ENCODE data around the gene UBAP1.
"Not testable (repeated sequence)": the region's sequence is repeated elsewhere in the genome, so short reads cannot be mapped to it uniquely, and the experiment has no call there.

The UBAP1 gene

DNA sequence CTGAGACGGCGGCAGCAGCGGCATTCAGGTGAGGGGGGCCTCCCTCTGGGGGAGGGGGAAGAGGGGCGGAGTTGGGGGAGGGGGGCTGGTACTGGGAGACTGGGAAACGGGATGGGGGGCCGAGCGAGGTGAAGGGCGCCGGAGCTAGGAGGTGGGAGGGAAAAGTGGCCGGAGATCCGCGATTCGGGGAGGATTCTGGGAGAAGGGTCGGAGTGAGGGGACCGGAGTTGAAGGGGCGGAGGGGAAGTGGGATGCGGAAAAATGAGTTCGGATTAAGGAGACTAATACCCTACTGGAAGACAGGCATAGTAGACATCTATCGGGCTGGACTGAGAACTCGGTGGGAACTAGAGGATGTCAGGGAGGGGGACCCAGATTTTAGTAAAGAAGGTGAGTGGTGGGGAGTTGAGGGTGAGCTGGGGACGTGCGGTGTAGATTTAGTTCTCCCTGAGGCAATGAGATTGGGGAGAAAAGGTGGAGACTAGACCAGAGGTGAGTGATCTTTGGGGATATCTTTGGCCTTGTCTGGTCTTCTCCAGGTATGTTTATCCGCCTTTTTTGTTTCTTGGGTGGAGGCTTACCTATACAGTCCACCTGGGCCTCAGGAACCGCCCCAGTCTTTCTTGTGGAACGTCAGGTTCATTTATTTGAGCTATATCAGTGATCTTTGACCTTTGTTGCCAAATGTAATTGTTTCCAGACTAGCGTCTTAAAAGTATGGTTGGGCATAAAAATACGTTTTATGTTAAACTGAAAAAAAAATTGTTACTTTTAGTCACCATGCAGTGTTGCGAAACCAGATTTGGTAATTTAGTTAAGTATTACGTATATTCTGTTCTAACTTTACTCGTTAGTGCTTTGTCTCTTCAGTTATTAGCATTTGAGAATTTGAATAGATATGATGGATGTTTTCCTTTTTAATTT is 632 bp downstream of the UBAP1 start:
- DNase-seq (ENCODE audit: low read depth in 1 of 2, low spot score in 1 of 2), result no peak

DNA sequence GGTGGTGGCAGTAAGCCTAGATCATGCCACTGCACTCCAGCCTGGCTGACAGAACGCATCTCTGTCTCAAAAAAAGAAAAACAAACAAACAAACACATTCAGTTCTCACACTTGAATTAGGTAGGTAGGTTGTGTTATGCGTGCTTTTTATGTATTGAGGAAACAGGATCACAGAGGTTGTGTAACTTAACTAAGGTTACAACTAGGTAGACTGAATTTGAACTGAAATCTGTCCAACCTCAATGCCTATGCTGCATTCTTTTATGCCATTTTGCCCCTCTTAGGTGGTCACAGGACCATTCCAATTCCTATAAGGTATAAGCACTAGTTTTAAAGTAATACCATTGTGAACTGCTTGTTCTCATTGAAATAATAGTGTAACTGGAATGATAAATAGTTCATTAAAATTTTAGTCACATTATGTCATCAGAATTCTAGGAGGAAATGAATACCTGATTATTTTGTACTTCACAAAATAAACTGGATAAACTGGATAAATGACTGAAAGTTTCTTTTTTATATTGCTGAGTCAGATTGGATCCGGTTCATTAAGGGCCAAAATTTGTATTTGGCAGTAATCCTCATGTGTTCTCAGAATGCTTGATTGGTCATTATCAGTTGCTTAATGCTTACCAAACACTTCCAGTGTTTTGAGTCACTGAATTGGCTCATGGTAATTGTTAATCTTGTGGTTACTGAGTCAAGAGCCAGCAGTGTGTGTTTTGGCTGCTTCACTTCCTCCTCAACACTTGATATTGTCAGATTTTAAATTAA is 7.1 kb downstream of the UBAP1 start:
- DNase-seq (ENCODE audit: low read depth in 1 of 2, low spot score in 1 of 2), result no peak

DNA sequence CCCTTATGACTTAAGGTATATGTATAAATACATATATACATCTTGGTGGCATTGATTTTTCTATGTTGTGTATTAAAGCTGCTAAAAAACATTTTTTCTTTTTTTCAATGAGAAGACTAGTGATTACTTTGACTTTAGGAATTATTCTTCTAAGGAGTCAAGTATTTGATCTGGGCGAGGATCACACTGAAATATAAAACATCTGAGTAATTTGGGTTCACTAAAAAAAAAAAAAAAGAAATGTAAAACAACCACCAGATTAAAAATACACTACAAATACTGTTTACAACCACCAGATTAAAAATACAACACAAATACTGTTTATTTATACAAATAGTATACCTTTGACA is 9.0 kb downstream of the UBAP1 start:
- DNase-seq (ENCODE audit: low read depth in 1 of 2, low spot score in 1 of 2), result no peak

DNA sequence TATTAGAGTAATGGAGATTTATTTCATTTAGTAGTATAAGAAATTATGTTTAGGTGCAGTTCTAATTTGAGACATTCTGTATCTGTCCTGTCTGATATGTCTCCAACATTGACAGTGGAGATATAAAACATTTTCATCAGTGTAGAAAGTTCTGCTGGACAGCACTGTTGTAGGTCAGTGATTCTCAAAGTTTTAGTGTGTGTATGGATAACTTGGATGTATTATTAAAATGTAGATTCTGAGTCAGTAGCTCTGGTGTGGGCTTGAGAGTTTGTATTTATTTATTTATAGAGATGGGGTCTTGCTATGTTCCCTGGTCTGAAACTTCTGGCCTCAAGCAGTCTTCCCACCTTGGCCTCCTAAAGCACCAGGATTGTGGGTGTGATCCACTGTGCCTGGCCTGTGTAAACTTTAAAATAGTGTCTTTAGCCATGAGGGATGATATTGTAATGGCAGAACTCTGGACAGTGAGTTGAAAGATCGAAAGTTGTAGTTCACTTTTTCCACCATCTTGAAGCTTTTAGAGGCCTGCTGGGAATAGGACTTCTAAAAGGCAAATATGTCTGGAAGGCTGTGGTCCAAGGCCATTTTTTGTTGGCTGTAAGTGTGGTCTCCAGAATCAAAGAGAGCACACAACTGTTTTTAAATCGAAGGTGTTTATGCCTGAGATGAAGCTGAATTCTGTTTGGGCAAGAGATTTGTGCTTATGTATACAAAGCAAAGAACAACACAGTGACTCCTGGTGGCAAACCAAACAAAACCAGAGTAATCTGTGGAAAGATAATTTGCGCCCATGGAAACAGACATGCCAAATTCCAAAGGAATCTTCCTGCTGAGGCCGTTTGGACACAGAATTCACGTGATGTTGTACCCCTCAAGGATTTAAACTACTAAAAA is 12.4 kb downstream of the UBAP1 start:
- DNase-seq (ENCODE audit: low read depth in 1 of 2, low spot score in 1 of 2), result no peak

DNA sequence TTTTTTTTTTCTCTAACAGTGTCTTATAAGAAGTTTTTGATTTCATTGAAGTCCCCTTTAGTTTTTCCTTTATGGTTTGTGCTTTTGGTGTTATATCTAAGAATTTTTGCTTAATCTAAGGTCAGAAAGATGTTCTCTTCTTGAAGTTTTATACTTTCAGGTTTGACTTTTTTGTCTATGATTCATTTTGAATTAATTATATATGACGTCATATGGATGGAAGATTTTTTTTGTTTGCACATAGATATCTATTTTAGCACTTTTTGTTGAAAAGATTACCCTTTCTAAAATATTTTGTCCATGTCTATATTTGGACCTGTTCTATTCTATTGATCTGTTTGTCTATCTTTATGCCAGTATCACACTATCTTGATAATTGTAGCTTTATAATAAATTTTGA is 16.3 kb downstream of the UBAP1 start:
- no peak for DNase-seq (ENCODE audit: low read depth in 1 of 2, low spot score in 1 of 2)

DNA sequence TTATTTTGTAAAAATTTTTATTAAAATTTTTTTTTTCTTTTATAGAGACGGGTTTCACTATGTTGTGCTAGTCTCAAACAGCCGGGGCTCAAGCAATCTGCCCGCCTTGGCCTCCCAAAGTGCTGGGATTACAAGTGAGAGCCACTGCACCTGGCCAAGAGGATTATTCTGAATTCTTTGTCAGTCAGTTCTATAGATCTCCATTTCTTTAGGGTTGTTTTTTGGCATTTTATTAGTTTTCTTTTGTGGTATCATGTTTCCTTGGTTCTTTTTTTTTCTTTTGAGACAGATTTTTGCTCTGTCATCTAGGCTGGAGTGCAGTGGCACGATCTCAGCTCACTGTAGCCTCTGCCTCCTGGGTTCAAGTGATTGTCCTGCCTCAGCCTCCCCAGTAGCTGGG is 18.4 kb downstream of the UBAP1 start:
- DNase-seq (ENCODE audit: low read depth in 1 of 2, low spot score in 1 of 2), result not testable (repeated sequence)

DNA sequence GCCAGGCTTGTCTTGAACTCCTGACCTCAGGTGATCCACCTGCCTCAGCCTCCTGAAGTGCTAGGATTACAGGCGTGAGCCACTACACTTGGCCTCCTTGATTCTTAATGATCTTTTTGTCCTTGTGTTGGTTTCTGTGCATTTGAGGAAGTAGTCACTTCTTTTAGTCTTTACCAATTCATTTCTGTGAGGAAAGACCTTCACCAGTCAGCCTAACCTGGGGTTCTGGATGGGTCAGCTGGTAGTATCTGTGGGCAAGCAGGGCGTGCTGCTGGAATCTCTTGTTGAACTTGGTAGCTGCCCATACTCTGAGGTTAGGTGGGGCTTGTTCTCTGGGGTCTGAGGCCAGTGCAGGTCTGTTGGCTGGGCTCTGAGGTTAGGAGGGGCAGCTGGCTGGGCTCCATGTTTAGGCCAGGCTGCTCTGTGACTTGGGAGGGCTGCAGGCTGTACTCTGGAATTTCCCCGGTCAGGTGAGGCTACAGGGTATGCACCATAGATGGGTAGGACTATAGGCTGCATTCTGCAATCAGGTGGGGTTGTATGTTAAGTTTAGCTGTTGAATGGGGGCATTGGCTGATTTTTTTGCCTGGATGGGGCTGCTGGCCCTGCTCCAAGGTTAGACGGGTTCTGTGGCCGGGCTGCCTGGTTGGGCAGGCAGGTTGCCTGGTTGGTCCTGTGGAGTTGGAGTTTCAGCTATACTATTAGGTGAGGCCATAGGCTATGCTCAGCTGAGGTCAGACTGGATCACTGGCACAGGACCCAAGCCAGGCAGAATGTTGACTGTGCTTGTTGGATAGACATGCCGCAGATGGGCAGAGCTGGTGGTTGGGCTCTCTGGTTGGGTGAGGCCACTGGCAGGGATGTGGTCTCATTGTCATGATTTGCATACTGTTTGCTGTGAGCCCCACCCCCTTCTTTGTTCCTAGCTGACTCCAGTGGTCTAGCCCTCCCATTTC is 19.2 kb downstream of the UBAP1 start:
- no peak for DNase-seq (ENCODE audit: low read depth in 1 of 2, low spot score in 1 of 2)

DNA sequence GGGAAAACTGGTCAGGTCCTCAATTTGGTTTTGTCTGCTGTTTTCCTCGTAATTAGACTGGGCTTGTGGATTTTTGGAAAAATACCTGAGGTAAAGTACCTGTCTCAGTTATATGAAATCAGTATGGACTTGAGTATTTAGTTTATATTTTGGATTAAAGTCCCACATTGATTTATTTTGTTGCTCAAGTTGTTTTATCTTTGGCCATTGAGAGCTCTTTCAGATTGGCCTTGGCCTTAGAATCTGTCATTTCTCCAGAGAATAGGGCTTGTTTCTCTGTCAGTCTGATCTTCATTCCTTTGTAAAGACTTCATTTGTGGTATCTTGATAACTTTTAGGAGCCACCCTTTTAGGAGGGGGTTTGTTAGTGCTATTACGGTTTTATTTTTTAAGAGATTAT is 21.2 kb downstream of the UBAP1 start:
- no peak for DNase-seq (ENCODE audit: low read depth in 1 of 2, low spot score in 1 of 2)

DNA sequence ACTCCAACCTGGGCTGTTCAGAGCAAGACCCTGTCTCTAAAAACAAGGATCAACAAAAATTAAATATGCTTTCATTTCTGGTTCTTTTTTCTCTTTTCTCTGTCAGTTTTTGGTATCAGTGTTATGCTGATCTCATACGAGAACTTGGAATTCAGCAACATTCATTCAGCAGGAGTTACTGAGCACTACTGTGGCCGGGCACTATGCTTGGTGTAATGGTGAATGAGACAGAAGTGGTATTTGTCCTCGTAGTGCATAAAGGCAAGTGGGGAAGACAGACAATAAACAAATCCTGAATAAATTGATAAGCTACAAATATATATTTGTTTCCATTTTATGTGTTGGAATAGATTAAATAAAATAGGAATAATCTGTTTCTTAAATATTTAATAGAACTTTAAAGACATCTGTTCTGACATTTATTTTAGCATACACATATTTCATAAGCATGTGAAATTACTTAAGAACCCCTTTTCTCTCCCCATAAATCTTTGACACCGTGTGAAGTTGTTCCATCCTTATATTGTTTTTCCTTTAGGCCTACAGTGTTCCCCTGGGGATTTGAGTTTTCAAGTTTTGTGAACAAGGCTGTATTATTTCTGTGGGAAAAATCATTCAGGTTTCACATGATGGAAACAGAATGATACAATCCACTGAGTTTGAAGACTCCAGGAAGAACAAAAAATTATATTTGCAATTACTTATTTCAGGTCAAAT is 24.6 kb downstream of the UBAP1 start:
- DNase-seq (ENCODE audit: low read depth in 1 of 2, low spot score in 1 of 2), result no peak

DNA sequence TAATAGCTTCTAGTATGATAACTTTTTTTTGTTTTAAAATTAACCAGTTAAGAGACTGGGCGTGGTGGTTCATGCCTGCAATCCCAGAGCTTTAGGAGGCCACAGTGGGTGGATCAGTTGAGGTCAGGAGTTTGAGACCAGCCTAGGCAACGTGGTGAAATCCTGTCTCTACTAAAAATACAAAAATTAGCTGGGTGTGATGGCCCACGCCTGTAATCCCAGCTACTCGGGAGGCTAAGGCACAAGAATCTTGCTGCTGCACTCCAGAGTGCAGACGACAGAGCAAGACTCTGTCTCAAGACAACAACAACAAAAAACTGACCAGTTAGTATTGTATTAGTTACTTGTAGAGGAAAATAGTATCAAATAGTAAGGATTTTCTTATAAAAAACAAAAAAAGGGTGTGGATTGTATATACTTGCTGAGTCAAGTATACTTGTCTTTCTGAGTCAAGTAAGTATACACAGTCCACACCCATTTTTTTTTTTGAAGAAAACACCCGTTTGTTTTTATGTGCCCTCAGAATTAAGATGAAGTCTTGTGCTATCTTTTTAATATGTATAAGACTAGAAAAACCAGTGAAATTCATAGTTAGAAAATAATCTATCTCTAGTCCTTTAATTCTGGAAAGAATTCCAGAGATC is 25.3 kb downstream of the UBAP1 start:
- DNase-seq (ENCODE audit: low read depth in 1 of 2, low spot score in 1 of 2), result no peak

DNA sequence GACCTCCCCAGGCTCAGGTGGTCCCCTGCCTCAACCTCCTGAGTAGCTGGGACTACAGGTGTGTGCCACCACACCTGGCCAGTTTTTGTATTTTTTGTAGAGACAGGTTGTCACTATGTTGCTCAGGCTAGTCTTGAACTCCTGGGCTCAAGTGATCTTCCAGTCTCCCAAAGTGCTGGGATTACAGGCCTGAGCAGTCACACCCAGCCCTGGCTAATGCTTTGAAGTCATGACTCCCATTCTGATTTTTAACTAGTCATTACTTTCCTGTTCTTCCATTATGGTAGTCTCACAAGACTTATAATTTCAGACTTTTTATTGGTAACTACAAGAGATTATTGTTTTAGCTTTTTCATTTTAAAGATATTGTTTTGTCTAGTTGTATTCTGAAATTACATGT is 26.3 kb downstream of the UBAP1 start:
- DNase-seq (ENCODE audit: low read depth in 1 of 2, low spot score in 1 of 2), result no peak

DNA sequence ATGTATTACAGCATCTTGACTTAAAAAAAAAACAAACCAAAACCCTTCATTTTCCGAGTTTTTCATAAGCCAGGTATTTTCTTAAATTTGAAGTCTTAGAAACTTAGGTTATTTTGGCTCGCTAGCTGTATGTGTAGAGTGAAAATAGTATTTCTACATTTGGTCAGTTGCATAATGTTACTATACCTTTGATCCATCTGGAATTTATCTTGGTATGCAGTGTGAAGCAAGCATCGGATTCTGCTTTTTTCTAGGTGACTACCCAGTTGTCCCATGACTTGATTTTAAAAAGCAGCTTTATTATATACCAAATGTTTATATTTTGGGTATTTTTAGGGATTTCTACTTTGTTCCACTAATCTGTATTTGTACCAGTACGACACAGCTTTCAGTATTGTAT is 27.7 kb downstream of the UBAP1 start:
- no peak for DNase-seq (ENCODE audit: low read depth in 1 of 2, low spot score in 1 of 2)

DNA sequence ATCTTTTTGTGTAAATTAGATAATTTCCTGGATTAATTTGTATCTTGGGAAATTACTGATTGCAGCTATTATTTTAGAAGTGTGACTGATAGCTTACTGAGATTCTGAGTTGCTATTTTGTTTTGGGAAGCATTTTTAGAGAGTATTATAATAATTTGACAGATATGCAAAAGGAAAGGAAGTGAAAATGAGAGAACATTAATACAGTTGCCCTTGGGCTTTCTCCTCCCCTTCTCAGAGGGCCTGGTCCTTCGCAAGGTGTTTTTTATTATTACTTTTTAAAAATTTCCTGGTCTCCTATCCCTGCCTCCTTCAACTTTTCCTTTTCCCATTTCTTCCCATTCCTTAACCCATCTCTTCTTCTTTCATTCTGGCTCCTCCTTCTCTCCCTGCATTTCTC is 32.6 kb downstream of the UBAP1 start:
- no peak for DNase-seq (ENCODE audit: low read depth in 1 of 2, low spot score in 1 of 2)

DNA sequence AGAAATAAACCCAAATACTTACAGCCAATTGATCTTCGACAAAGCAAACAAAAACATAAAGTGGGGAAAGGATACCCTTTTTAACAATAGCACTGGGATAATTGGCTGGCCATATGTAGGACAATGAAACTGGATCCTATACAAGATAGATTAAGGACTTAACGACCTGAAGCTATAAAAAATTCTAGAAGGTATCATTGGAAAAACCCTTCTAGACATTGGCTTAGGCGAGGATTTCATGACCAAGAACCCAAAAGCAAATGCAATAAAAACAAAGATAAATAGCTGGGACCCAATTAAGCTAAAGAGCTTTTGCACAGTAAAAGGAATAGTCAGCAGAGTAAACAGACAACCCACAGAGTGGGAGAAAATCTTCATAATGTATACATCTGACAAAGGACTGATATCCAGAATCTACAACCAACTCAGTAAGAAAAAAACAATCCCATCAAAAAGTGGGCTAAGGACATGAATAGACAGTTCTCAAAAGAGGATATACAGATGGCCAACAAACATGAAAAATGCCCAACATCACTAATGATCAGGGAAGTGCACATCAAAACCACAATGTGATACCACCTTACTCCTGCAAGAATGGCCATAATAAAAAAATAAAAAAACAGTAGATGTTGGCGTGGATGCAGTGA is 35.6 kb downstream of the UBAP1 start:
- not testable (repeated sequence) for DNase-seq (ENCODE audit: low read depth in 1 of 2, low spot score in 1 of 2)

DNA sequence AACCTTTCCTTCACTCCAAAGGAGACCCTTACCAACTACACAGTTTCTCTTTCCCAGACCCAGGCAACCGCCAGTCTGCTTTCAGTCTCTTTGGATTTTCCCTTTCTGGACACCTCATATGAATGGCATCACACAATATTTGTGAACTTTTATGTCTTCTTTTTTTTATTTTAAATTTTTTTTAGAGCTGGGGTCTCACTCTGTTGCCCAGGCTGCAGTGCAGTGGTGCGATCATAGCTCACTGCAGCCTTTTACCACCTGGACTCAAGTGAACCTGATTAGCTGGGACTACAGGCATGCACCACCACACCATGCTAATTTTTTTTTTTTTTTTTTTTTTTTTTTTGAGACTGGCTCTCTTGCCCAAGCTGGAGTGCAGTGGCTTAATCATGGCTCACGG is 37.5 kb downstream of the UBAP1 start:
- DNase-seq (ENCODE audit: low read depth in 1 of 2, low spot score in 1 of 2), result no peak

DNA sequence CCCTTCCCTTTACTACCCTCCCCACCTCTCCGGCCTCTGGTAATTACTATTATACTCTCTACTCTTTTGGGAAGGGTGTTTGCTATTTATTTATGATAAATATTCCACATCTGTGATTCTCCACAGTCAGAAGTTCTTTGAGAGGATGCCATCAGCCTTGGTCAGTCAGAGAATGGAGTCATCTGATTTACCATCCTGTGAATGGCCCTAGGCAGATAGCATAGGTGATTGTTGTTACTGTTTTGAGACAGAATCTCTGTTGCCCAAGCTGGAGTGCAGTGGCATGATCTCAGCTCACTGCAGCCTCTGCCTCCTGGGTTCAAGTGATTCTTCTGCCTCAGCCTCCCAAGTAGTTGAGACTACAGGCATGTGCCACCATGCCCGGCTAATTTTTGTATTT is 38.2 kb downstream of the UBAP1 start:
- DNase-seq (ENCODE audit: low read depth in 1 of 2, low spot score in 1 of 2), result not testable (repeated sequence)

DNA sequence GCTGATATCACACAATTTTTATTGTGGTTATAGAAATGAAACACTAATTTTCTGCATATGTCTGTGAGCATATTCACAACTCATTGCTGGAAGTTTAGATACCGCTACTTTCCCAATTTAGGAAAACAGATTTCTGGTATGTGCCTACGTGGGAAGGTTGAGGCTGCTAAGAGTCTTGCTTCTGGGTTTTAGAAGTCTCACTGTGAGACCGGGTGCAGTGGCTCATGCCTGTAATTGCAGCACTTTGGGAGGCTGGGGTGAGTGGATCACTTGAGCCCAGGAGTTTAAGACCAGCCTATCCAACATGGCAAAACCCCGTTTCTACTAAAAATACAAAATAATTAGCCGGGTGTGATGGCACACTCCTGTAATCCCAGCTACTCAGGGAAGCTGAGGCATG is 39.6 kb downstream of the UBAP1 start:
- DNase-seq (ENCODE audit: low read depth in 1 of 2, low spot score in 1 of 2), result no peak

DNA sequence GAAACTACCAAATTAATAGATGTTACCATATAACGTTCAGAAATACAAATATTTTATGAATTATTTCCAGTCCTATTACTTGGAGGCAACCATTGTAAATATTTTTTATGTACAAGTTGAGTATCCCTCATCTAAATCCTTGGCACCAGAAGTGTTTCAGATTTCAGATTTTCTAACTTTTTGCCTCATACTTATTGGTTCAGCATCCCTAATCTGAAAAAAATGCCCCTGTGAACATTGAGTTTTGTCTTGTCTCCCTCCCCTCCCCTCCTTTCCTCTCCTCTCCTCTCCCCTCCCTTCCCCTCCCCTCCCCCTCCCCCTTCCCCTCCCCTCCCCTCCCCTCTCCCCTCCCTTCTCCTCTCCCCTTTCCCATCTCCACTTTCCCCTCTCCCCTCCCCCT is 40.6 kb downstream of the UBAP1 start:
- no peak for DNase-seq (ENCODE audit: low read depth in 1 of 2, low spot score in 1 of 2)

DNA sequence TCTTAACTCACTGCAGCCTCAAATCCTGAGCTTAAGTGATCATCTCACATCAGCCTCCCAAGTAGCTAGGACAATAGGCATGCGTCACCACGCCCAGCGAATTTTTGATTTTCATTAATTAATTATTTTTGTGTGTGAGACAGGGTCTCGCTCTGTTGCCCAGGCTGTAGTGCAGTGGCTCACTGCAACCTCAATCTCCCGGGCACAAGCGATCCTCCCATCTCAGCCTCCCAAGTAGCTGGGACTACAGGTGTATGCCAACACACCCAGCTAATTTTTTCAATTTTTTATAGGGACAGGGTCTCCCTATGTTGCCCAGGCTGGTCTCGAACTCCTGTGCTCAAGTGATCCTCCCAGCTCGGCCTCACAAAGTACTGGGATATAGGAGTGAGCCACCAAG is 41.4 kb downstream of the UBAP1 start:
- DNase-seq (ENCODE audit: low read depth in 1 of 2, low spot score in 1 of 2), result no peak
